ENCODE data around the gene COA8. TPM values are rescaled to one million over a fixed set of nuclear protein-coding genes. Genes with fewer than 3 reads are reported as not detected.

The COA8 gene
- polyA plus RNA-seq, 3 donors, result 13.2 to 58.1 (median 52.3) TPM

DNA sequence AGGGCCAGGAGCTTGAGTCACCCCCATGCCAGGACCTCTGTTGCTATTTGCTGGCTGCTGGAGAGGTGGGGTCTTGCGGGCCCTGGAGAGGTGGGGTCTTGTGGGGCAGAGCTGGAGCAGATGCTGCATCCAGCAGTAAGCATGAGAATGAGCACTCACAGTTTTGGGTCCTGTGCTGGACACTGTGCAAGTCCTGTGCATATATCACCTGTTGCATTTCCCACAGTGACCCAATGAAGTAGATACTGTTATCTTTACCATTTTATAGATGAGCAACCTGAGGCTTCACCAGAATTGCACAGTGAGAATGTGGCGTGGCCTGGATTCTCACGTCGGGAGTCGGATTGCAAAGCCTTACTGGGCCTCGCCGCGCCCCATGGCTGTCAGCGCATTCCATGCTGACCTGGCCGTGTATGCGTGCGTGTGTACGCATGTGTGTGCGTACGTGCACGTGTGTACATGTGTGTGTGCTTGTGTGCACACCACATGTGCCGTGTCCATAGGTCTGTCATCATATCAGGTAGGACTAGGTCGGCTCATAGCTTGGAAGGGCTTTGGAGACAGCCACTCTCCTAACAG is 12.0 kb downstream of the COA8 start:
- Histone ChIP-seq H3K27ac (ENCODE audit: low read depth in 1 of 2, low read length in 2 of 2) (no peak overlapping the region), H3K27me3 (ENCODE audit: control insufficient read depth in 2 of 2, insufficient read depth in 2 of 2, low read length in 2 of 2) (no peaks in the 10 kb centered on the region), H3K79me2 (ENCODE audit: insufficient read depth, low read length) (peaks cover 4% of the 10 kb centered on the region), H4K20me1 (ENCODE audit: insufficient read depth, low read length) (peaks cover 33% of the 10 kb centered on the region), H3K36me3 (replicated peaks in 1 of 2; ENCODE audit: control insufficient read depth in 1 of 2, insufficient read depth in 2 of 2, low read length in 2 of 2) (peaks cover 56 to 66% of the 10 kb centered on the region in 2 donors), H3K4me2 (replicated peaks; ENCODE audit: extremely low read depth, low read length, poor library complexity, severe bottlenecking) (no peak overlapping the region), H2AFZ (ENCODE audit: insufficient read depth, low read depth, low read length, poor library complexity, severe bottlenecking) (no peak overlapping the region), H3K9ac (ENCODE audit: insufficient read depth, low read length, poor library complexity, severe bottlenecking) (no peak overlapping the region), H3K4me3 (replicated peaks in 1 of 3; ENCODE audit: low read depth in 2 of 3, low read length in 3 of 3) (no peak overlapping the region), H3K9me3 (replicated peaks in 1 of 2; ENCODE audit: control insufficient read depth in 1 of 2, insufficient read depth in 1 of 2, low read length in 2 of 2) (no peaks in the 10 kb centered on the region), H3K4me1 (ENCODE audit: control insufficient read depth in 1 of 2, insufficient read depth in 2 of 2, low read length in 2 of 2) (no peaks in the 10 kb centered on the region)
- no peaks in the 10 kb centered on the region for H3K9me3 Mint-ChIP-seq
- H3K27me3 Mint-ChIP-seq (ENCODE audit: low read depth in 3 of 3), result no peaks in the 10 kb centered on the region
- DNase-seq, result no peak
- H3K27ac Mint-ChIP-seq, result no peak overlapping the region
- intact Hi-C loops (cut with micrococcal nuclease), result loop anchor here (5.0 to 10.0 kb wide), 2 partner anchors 103 to 110 kb away; no protein-coding TSS in a partner anchor
- 93% methylated on average over 15 of the region's 18 CpGs for WGBS (ENCODE audit: insufficient coverage)
- peaks cover 50 to 69% of the 10 kb centered on the region in 2 donors for H3K36me3 Mint-ChIP-seq
- H3K4me3 Mint-ChIP-seq, result no peak overlapping the region
- TF ChIP-seq, protein P1, sequence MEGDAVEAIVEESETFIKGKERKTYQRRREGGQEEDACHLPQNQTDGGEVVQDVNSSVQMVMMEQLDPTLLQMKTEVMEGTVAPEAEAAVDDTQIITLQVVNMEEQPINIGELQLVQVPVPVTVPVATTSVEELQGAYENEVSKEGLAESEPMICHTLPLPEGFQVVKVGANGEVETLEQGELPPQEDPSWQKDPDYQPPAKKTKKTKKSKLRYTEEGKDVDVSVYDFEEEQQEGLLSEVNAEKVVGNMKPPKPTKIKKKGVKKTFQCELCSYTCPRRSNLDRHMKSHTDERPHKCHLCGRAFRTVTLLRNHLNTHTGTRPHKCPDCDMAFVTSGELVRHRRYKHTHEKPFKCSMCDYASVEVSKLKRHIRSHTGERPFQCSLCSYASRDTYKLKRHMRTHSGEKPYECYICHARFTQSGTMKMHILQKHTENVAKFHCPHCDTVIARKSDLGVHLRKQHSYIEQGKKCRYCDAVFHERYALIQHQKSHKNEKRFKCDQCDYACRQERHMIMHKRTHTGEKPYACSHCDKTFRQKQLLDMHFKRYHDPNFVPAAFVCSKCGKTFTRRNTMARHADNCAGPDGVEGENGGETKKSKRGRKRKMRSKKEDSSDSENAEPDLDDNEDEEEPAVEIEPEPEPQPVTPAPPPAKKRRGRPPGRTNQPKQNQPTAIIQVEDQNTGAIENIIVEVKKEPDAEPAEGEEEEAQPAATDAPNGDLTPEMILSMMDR (IDR thresholded peaks at IDR 0.05), result no peak
- H3K4me1 Mint-ChIP-seq, result no peaks in the 10 kb centered on the region

GRCh38 chr14:103576371-103577024 is 13.7 kb downstream of the COA8 start:
- WGBS (ENCODE audit: insufficient coverage), result 99% methylated on average over 6 of the region's 9 CpGs
- Mint-ChIP-seq H3K9me3 (no peaks in the 10 kb centered on the region), H3K4me3 (no peak overlapping the region), H3K4me1 (no peaks in the 10 kb centered on the region), H3K27me3 (ENCODE audit: low read depth in 3 of 3) (no peaks in the 10 kb centered on the region), H3K36me3 (peaks cover 54 to 78% of the 10 kb centered on the region in 2 donors), H3K27ac (peak overlapping the region in 4 of 7 donors; percentile 8 to 72 (median 28))
- DNase-seq, result no peak
- Histone ChIP-seq H3K4me2 (replicated peaks; ENCODE audit: extremely low read depth, low read length, poor library complexity, severe bottlenecking) (no peak overlapping the region), H3K9ac (ENCODE audit: insufficient read depth, low read length, poor library complexity, severe bottlenecking) (no peak overlapping the region), H3K36me3 (replicated peaks in 1 of 2; ENCODE audit: control insufficient read depth in 1 of 2, insufficient read depth in 2 of 2, low read length in 2 of 2) (peaks cover 60 to 75% of the 10 kb centered on the region in 2 donors), H4K20me1 (ENCODE audit: insufficient read depth, low read length) (peaks cover 19% of the 10 kb centered on the region), H3K79me2 (ENCODE audit: insufficient read depth, low read length) (no peaks in the 10 kb centered on the region), H2AFZ (ENCODE audit: insufficient read depth, low read depth, low read length, poor library complexity, severe bottlenecking) (no peak overlapping the region), H3K27me3 (ENCODE audit: control insufficient read depth in 2 of 2, insufficient read depth in 2 of 2, low read length in 2 of 2) (no peaks in the 10 kb centered on the region), H3K27ac (ENCODE audit: low read depth in 1 of 2, low read length in 2 of 2) (no peak overlapping the region), H3K9me3 (replicated peaks in 1 of 2; ENCODE audit: control insufficient read depth in 1 of 2, insufficient read depth in 1 of 2, low read length in 2 of 2) (no peaks in the 10 kb centered on the region), H3K4me1 (ENCODE audit: control insufficient read depth in 1 of 2, insufficient read depth in 2 of 2, low read length in 2 of 2) (no peaks in the 10 kb centered on the region), H3K4me3 (replicated peaks in 1 of 3; ENCODE audit: low read depth in 2 of 3, low read length in 3 of 3) (no peak overlapping the region)
- TF ChIP-seq, protein P1 (IDR thresholded peaks at IDR 0.05), result no peak
- intact Hi-C loops (cut with micrococcal nuclease), result loop anchor here in 1 of 2 donors (10.0 kb wide), 1 partner anchor 108 kb away; no protein-coding TSS in a partner anchor
